Hepatocyte (in vitro differentiated cells): ENCODE results near the gene MEOX1. TPM values are rescaled to one million over a fixed set of nuclear protein-coding genes. Genes with fewer than 3 reads are reported as not detected.

ENCODE experiments used
- DNase-seq: peaks from one replicate; pipeline ENCODE4 v3.0.0-alpha.2; 2016; ENCODE audit warnings: low spot score
- H2AFZ ChIP-seq: fragments of 200-600 bp; sonication (generic); 2 replicates; pipeline ENCODE4 v1.6.0; 2016; ENCODE audit warnings: antibody characterized with exemption, mild to moderate bottlenecking
- H3K27ac ChIP-seq: fragments of 200-600 bp; sonication (generic); 2 replicates; pipeline ENCODE4 v1.5.1; 2016; ENCODE audit warnings: mild to moderate bottlenecking
- H3K27me3 ChIP-seq: fragments of 200-600 bp; sonication (generic); 2 replicates; pipeline ENCODE4 v1.6.1; 2016
- H3K36me3 ChIP-seq: fragments of 200-600 bp; sonication (generic); replicated peaks from 2 replicates; pipeline ENCODE4 v1.5.1; 2016; ENCODE audit warnings: low read depth; ENCODE audit not compliant: insufficient read depth
- H3K4me1 ChIP-seq: fragments of 200-600 bp; sonication (generic); 2 replicates; pipeline ENCODE4 v1.5.1; 2016; ENCODE audit warnings: mild to moderate bottlenecking, moderate library complexity; ENCODE audit not compliant: insufficient read depth
- H3K4me2 ChIP-seq: fragments of 200-600 bp; sonication (generic); 2 replicates; pipeline ENCODE4 v1.6.0; 2016
- H3K4me3 ChIP-seq: fragments of 200-600 bp; sonication (generic); 2 replicates; pipeline ENCODE4 v1.5.1; 2016; ENCODE audit warnings: mild to moderate bottlenecking
- H3K79me2 ChIP-seq: fragments of 200-600 bp; sonication (generic); 2 replicates; pipeline ENCODE4 v1.6.0; 2017; ENCODE audit warnings: mild to moderate bottlenecking
- H3K9me2 ChIP-seq: fragments of 200-600 bp; sonication (generic); replicated peaks from 2 replicates; pipeline ENCODE4 v1.6.0; 2017; ENCODE audit warnings: mild to moderate bottlenecking; ENCODE audit not compliant: insufficient read depth
- H3K9me3 ChIP-seq: fragments of 200-600 bp; sonication (generic); 2 replicates; pipeline ENCODE4 v1.5.1; 2016; ENCODE audit warnings: low read depth, mild to moderate bottlenecking
- H4K20me1 ChIP-seq: fragments of 200-600 bp; sonication (generic); 2 replicates; pipeline ENCODE4 v1.6.0; 2016; ENCODE audit warnings: mild to moderate bottlenecking; ENCODE audit not compliant: insufficient read depth, poor library complexity, severe bottlenecking
- CTCF ChIP-seq: fragments of 200-600 bp; sonication (generic); IDR thresholded peaks from 2 replicates; pipeline ENCODE4 v1.5.1; 2016; ENCODE audit warnings: antibody characterized with exemption, mild to moderate bottlenecking; ENCODE audit not compliant: poor library complexity
- EZH2 ChIP-seq: fragments of 200-600 bp; sonication (generic); IDR thresholded peaks from 2 replicates; pipeline ENCODE4 v1.6.1; 2016; ENCODE audit warnings: antibody characterized with exemption, mild to moderate bottlenecking, borderline replicate concordance
- EZH2phosphoT487 ChIP-seq: fragments of 200-600 bp; sonication (generic); IDR thresholded peaks from one replicate; pipeline ENCODE4 v1.6.1; 2018; ENCODE audit warnings: antibody characterized with exemption, mild to moderate bottlenecking, low read depth, moderate library complexity; ENCODE audit not compliant: unreplicated experiment, severe bottlenecking
- WGBS: methylation state at CpG from one replicate; pipeline ENCODE4 v1.1.6; 2016; ENCODE audit warnings: low lambda C conversion rate; ENCODE audit errors: missing lambda C conversion rate; 5-methylcytosine and 5-hydroxymethylcytosine counted together
- polyA plus RNA-seq: library from polyadenylated mRNA; unstranded; fragments of >200 nt; fragmentation: Nextera tagmentation; extraction: Ambion mirVana; gene quantifications from 2 replicates; pipeline ENCODE4 v1.2.1, GENCODE V29; 2016
- total RNA-seq: library from RNA; depleted of rRNA; stranded (reverse); fragments of >200 nt; gene quantifications from 2 replicates; pipeline ENCODE4 v1.2.3, GENCODE V29; 2014

The MEOX1 gene
- total and polyA plus RNA-seq, 2 experiments from 2014 or later = 0.33 to 0.90 TPM

DNA sequence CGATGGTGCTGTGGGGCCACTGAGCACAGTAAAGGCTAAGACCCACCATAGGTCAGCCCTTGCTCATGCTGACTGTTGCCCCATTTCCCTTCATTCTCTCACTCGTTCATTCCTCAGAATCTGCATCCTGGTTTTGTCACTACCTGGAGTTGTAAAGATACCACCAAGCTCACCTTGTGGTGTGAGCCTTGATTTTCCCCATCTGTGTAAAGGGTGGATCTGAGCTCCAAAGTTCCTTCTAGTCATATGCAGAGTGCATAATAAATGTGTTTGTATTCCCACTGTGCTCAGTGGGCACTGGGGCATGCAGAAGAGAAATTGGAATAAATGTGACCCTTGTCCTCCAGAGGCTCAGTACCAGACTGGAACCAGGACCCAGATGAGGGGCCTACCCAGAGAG lies 35.2 kb upstream of the MEOX1 start:
- Histone ChIP-seq H3K36me3 (no peaks in the 10 kb centered on the region), H3K9me2 (no peaks in the 10 kb centered on the region), H3K4me3 (no peak overlapping the region), H3K9me3 (no peaks in the 10 kb centered on the region), H3K27ac (no peak overlapping the region), H3K27me3 (no peaks in the 10 kb centered on the region), H3K4me2 (no peak overlapping the region), H2AFZ (no peak overlapping the region), H3K4me1 (no peaks in the 10 kb centered on the region), H4K20me1 (no peaks in the 10 kb centered on the region), H3K79me2 (no peaks in the 10 kb centered on the region)
- DNase-seq = no peak
- WGBS = 82% methylated on average over 2 of the region's 2 CpGs
- TF ChIP-seq EZH2phosphoT487 = no peak
- TF ChIP-seq CTCF = no peak
- no peak for TF ChIP-seq EZH2

DNA sequence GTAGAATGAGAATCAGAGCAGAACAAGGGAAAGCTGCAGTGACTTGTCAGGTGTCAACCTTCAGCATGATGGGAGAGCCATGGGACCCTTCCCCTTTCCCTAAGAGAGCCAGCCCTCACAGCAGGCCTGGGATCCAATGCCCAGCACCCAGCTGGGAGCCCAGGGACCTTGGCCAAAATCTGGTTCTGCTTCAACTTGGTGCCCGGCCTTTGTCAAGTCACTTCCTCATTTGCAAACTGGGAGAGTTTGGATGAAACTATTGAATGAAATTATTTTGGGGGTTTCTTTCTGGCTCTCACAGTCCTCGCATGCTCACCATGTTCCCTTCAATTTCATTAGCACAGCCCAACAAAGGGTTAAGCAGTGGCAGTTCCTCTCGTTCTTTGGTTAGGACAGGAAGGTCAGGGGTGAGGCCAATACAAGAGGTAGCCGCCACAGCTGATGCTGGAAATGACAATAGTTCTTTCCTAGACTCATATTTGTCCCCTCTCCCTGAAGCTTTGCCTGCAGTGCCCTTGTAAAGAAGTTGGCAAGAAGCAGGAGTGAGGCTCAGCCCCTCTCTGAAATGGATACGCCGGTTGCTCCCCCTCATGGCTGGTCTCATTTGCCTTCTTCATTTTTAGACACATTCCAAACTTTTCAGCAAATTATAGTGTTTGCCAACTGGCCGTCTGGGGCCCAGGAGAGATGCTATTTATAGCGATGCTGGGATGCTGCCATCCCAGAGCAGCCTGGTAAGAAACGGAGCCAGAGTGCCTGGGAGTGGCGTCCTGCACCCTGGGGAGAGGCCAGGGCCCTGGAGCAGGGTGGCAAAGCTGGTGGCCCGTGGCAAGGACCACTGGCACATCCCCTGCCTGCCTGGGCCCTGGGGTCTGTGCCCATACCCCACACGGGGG lies 34.5 kb upstream of the MEOX1 start:
- H3K79me2 ChIP-seq = no peaks in the 10 kb centered on the region
- H4K20me1 ChIP-seq = no peaks in the 10 kb centered on the region
- no peak overlapping the region for H3K4me3 ChIP-seq
- no peak overlapping the region for H3K4me2 ChIP-seq
- no peaks in the 10 kb centered on the region for H3K27me3 ChIP-seq
- H3K9me3 ChIP-seq = no peaks in the 10 kb centered on the region
- no peaks in the 10 kb centered on the region for H3K4me1 ChIP-seq
- no peak overlapping the region for H3K27ac ChIP-seq
- no peaks in the 10 kb centered on the region for H3K36me3 ChIP-seq
- no peak for DNase-seq
- no peaks in the 10 kb centered on the region for H3K9me2 ChIP-seq
- WGBS = 56% methylated on average over 12 of the region's 12 CpGs
- TF ChIP-seq EZH2 = no peak
- no peak for TF ChIP-seq EZH2phosphoT487
- TF ChIP-seq CTCF = peak; percentile 8
- H2AFZ ChIP-seq = no peak overlapping the region

GRCh38 chr17:43694081-43694870 lies 32.6 kb upstream of the MEOX1 start:
- Histone ChIP-seq H3K9me2 (no peaks in the 10 kb centered on the region), H3K4me3 (no peak overlapping the region), H3K79me2 (no peaks in the 10 kb centered on the region), H3K4me1 (no peaks in the 10 kb centered on the region), H4K20me1 (no peaks in the 10 kb centered on the region), H3K9me3 (no peaks in the 10 kb centered on the region), H3K4me2 (no peak overlapping the region), H3K27ac (no peak overlapping the region), H3K27me3 (no peaks in the 10 kb centered on the region), H2AFZ (no peak overlapping the region), H3K36me3 (no peaks in the 10 kb centered on the region)
- peak; percentile 91 for DNase-seq
- peak; percentile 97 for TF ChIP-seq CTCF
- TF ChIP-seq EZH2phosphoT487 = no peak
- TF ChIP-seq EZH2 = no peak
- 25% methylated on average over 11 of the region's 11 CpGs for WGBS
